GM18873 (cell line): ENCODE data around the gene PTPDC1.

ENCODE experiments used
- ATAC-seq: cut with Tn5 transposase; IDR thresholded peaks from one replicate; pipeline ENCODE4 v1.9.1; 2021; ENCODE audit warnings: mild to moderate bottlenecking, moderate library complexity, moderate number of reproducible peaks; ENCODE audit not compliant: unreplicated experiment, low FRiP score

Gene PTPDC1, protein sequence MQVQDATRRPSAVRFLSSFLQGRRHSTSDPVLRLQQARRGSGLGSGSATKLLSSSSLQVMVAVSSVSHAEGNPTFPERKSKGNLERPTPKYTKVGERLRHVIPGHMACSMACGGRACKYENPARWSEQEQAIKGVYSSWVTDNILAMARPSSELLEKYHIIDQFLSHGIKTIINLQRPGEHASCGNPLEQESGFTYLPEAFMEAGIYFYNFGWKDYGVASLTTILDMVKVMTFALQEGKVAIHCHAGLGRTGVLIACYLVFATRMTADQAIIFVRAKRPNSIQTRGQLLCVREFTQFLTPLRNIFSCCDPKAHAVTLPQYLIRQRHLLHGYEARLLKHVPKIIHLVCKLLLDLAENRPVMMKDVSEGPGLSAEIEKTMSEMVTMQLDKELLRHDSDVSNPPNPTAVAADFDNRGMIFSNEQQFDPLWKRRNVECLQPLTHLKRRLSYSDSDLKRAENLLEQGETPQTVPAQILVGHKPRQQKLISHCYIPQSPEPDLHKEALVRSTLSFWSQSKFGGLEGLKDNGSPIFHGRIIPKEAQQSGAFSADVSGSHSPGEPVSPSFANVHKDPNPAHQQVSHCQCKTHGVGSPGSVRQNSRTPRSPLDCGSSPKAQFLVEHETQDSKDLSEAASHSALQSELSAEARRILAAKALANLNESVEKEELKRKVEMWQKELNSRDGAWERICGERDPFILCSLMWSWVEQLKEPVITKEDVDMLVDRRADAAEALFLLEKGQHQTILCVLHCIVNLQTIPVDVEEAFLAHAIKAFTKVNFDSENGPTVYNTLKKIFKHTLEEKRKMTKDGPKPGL

DNA sequence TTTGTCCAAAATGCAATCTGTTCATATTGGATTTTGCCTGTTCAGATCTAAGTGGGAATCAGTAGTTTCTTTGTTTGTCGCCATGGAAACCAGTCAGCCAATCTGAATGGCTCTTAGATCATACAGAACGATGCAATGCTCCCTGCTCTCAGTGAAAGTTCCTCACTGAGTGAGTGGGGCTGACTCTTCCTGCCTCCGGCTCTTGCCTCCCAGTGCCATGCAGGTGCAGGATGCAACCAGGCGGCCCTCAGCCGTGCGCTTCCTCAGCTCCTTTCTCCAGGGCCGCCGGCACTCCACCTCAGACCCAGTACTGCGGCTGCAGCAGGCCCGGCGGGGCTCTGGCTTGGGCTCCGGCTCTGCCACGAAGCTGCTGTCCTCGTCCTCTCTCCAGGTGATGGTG lies at the start of gene PTPDC1:
Gene PTPDC1, plus strand, starts transcription at position 151 of the 400 bp plus-strand sequence. Its CDS starts 67 bp downstream, at position 218.
- ATAC-seq, result no peak

DNA sequence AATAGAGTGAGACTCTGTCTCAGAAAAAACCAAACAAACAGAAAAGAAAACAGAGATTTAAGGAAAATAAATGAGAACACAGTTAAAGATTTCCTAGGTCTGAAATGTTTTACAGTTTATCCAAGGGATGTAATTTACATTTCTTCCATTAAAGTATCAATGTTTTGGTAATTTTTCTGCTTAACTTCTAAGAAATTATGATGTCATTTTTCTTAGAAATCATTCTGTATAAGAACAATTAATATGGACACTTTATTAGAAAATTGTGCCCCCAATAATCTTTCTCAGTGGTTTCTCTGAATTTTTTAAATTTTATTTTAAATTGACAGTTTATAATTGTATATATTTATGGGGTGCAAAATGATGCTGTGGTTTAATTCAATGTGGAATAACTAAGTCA lies 49.8 kb upstream of the PTPDC1 start:
- ATAC-seq, result no peak

DNA sequence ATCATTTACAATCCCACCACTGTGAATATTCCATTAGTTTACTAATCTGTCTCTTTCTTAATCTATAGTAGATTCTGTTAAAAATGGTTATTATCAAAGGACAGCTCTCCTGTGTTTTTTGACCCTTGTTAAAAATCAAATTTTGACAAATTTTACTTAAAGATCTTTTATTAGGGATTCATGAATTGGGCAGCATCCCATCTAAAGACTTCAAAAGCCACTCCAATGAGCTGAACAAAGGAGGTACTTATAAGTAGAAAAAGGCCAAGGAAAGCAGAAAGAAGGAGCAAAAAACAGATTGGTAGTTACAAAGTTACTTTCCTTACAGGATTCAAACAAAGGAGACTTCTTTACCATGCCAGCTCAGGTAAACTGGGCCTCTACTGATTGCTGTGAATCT lies 44.5 kb upstream of the PTPDC1 start:
- no peak for ATAC-seq

DNA sequence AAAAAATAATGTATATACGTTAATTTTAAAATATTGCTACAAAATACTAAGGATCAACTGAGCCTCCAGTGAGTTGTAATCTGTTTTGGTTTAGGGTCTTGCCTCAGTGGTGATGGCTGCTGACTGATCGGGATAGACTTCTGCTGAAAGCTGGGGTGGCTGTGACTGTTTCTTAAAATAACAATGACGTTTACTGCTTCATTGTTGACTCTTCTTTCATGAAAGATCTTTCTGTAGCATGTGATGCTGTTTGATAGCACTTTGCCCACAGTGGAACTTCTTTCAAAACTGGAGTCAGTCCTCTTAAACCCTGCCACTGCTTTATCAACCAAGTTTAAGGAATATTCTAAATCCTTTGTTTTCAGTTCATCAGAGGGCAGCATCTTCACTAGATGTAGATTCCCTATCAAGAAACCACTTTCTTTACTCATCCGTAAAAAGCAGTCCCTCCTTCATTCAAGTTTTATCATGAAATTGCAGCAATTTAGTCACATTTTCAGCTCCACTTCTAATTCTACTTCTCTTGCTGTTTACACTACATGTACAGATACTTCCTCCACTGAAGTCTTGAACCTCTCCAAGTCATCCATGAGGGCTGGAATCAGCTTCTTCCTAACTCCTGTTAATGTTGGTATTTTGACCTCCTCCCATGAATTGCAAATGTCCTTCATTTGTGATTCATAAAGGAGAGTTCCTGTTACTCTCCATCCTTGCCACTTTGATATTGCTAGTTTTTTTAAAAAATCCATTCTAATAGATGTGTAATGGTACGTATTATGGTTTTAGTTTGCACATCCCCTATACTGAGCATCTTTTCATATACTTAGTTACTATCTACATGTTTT lies 41.5 kb upstream of the PTPDC1 start:
- ATAC-seq, result no peak

DNA sequence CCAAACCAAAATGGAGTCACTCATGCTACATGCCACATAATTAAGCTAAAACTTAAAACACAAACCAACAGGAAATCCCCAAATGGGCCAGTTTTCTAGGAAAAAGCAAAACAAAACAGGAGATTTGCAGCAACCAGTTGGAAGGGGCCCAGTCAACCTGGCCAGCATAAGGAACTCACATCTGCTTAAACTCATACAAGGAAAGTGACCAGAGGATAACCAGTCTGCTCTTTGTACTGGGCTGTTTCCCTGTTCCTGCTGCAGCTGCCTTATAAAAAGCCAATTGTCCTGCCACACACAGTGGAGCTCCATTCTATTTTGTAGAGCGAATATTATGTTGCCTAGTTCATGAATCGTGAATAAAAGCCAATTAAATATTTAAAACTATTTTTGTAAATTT lies 29.5 kb upstream of the PTPDC1 start:
- no peak for ATAC-seq

DNA sequence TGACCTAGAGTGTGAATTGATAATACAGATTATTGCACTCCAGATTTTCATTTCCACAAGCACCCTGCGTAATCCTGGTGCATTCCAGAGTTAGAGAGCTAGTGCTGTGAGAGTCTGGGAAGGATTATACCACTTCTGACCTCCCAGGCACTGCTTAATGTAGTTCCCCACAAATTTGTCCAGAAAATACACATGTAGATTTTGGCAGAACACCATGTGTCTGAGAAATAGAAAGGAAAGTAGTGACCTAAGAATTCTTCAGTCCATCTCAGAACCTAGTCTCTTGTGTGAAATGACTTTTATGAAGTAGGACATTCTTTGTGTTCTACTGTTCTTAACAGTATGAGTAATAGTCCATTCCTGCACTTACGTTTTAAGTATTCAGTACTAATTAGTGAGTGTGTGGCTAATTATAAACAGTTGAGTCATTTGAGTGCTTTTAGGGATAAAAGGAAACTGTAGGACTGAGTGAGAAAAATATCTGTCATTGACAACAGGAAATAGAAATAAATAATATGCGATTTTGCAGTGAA lies 27.8 kb upstream of the PTPDC1 start:
- ATAC-seq, result no peak

DNA sequence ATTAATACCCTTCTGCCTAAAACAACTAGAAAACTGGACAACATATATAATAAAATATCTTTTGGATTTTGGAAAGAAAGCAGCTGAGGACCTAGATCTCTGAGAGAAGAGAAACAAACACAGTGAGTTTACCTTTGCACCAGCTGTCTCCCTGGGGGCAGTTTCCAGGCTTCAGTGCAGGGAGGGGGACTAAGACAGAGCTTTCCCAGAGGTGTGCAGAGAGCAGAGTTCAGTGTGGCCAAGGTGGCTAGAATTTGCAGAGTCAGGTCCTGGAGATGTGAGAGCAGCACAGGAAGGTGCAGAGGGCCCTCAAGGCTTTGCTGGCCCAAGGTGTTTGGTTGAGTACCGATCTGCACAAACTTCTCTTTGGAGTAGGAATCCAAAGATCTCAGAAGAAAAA lies 26.3 kb upstream of the PTPDC1 start:
- ATAC-seq, result no peak

DNA sequence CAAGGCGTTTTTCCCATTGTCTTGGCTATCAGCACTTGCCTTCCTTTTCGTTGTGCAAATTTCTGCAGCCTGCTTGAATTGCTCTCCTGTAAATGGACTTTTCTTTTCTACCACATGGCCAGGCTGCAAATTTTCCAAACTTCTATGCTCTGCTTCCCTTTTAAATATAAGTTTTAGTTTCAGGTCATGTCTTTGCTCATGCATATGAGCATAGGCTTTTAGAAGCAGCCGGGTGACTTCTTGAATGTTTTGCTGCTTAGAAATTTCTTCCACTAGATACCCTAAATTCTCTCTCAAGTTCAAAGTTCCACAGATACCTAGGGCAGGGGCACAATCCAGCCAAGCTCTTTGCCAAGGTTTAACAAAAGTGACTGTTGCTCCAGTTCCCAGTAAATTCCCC lies 22.4 kb upstream of the PTPDC1 start:
- ATAC-seq, result no peak

DNA sequence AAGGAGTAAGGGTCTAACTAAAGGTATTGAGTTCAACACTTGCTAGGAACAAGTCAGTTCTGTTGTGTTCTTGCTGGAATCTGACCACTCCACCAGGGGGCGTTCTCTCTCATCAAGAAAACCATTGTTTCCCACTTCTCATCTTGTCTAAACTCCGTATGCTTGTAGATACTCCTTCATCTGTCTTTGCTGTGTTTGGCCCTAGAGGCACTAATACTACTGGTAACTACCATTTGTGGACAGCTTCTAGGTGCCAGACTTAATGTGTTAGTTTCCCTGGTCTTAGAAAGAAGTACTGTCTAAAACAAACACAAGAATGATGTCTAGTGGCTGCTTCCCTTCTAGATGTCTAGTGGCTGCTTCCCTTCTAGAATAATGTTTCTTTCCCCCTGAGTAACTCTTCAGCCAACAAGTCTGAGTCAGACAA lies 18.7 kb upstream of the PTPDC1 start:
- ATAC-seq, result no peak

DNA sequence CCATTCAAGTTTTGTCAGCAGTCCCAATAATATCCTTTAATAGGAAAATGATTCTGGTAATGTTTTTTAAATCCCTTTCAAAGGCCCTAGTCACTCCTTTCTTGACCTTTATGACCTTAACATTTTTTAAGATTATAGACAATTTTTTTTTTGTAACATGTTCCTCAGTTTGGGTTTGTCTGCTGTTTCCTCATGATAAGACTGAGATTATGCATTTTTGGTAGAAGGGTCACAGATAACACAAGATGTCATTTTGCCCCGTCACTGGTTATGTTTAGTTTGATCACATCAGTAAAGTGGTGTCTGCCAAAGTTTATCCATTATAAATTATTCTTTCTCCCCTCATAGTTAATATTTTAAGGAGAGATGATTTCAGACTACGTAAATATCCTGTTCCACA lies 16.0 kb upstream of the PTPDC1 start:
- ATAC-seq, result no peak

DNA sequence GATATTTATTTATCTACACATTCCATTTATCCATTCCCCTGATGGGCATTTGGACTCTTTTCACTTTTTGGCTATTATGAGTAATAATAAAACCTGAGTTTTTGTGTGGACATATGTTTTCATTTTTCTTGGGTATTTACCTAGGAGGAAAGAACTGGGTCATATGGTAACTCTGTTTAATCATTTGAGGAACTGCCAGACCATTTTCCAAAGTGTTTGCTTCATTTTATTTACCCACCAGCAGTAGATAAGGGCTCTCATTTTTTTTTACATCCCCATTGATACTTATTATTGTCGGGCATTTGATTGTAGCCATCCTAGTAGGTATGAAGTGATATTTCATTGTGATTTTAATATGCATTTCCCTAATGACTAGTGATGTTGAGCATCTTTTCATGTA lies 7.7 kb upstream of the PTPDC1 start:
- ATAC-seq, result no peak

DNA sequence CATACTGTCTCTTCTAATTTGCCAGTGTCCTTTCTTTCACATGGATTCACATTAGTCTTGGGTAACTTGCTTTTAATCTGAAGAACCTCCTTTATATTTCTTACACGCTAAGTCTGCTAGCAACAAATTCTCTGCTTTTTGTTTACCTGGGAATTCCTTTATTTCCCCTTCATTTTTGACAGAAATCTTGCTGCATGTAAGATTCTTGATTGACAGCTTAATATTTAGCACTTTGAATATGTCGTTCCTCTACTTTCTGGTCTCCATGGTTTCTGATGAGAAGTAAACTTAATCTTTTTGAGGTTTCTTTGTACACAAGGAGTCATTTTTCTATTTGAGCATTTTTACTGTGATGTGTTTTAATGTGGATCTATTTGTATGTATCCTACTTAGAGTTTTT lies 6.2 kb upstream of the PTPDC1 start:
- no peak for ATAC-seq

DNA sequence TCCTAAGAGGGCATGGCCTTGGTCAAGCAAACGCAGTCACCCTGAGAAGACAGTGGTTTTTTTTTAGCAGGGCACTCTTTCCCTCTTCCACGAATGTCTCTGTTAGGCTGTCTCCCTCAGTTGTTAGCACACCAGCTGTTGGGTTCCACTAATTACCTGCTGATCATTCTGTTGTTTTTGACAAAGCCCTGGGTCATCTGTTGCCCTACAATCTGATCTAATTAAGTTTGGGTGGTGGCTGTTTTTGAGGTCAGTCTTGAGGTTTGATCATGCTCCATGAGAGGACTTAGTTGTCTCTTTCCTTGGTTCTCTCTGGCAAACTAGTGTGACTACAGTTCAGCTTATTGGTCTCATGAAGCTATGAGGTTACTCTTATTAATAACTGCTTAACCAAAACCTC lies 5.0 kb upstream of the PTPDC1 start:
- no peak for ATAC-seq

DNA sequence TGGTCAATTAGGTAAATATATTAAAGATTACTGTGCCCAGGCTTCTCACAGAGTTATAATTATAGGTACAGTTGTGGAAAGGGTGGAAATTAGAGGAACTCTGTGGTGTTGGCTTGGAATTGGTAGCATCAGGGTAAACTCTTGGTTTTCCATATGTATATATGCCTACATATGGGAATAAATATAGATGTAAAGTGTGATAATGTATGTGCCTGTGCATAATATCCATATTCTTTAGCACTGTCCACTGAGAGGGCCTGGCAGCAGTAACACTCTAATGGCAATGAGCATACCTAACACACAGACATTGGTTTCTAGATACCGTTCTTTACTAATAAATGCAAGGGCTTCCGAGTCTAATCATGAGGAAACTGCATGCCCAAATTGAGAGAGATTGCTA lies 4.0 kb upstream of the PTPDC1 start:
- no peak for ATAC-seq

DNA sequence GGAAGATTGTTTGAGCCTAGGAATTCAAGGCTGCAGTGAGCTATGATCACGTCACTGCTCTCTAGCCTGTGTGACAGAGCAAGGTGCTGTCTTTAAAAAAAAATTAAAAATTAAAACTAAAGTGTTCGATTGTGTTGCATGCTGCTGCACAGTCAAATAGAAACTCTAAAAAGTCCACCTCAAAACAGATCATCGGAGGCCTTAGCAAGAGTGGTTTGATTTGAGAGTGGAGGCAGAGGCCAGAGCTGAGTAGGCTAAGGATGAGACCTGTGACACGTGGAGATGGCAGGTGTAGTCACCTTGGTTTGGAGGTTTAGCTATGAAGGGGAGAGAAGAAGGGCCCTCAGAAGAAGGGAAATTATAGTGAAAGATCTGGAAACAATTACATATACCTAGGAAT lies 2.8 kb upstream of the PTPDC1 start:
- no peak for ATAC-seq

DNA sequence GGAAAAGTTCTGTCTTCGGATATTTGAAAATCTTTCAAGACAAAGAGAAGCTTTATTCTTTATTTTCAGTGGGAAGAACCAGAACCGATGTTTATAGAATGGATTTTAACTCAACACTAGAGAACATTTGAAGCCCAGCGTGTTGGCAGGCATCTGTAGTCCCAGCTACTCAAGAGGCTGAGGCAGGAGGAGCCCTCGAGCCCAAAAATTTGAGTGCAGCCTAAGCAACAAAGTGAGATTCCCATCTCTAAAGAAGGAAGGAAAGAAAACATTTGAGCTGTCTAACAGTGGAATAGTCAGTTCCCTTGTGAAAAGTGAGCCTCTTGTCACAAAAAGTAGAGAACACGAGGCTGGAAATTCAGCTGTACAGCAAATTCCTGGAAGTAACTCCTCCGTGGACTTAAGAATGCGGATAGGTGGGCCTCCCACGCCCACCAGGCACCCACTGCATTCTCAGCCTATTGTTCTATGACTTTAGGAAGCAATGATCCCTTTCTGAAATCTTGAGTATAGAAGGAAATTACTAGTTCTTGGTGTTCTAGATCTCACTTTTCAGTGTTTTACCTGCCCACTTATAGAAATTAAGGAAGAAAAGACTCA lies 2.3 kb upstream of the PTPDC1 start:
- no peak for ATAC-seq

DNA sequence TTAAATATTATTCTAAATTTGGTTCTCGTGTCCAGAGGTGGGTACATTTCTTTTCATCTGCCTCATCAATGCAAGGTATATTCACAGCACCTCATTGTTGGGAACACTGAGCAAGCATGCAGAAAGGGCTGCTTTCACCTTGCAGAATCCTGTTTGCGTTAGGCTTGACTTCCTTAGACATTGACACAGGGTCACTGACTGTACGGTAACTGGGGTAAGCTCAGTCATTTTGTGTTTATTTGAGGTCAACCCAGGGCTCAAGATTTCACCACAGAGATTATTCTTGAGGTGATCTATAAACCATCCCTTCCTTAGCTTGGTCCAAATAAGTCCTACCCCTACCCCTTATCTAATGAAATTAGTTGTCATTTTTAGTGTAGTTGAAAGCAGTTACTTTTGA lies 1.7 kb upstream of the PTPDC1 start:
- no peak for ATAC-seq

DNA sequence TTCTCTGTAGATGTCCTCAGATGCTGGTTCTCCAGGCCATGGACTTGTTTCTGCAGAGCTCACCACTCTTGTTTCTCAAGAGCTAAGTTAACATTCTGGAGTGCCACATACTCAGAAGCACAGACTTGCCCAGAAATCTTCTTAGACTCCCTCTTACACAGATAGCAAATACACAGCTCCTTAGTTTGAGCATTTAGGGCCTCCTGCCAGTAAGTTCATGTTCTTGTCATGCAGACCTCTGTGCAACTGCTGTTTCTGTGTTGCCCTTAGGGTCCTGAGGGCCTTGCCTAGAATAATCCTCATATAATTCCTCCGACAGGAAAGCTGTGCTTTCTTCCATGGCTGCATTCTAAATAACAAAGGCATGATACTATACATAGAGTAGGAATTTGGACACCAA lies 1.3 kb upstream of the PTPDC1 start:
- ATAC-seq, result no peak

DNA sequence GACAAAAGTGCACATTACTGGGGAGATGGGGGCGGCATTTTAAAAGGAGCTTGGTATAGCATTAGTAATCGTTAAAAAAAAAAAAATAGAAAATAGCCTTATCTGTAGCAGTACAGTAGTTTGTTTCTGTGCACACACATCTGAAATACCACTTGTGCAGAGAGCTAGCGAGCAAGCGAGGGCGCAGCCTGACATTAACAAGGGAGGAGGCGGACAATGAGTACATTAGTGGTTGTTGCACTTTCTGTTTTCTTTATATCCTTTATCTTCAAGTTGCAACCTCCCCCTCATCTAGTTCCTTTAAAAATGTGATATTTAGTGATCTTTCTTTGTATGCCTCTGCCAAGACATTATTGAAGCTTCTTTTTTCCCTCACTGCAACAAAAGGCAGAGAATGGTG lies 880 bp upstream of the PTPDC1 start:
- no peak for ATAC-seq

DNA sequence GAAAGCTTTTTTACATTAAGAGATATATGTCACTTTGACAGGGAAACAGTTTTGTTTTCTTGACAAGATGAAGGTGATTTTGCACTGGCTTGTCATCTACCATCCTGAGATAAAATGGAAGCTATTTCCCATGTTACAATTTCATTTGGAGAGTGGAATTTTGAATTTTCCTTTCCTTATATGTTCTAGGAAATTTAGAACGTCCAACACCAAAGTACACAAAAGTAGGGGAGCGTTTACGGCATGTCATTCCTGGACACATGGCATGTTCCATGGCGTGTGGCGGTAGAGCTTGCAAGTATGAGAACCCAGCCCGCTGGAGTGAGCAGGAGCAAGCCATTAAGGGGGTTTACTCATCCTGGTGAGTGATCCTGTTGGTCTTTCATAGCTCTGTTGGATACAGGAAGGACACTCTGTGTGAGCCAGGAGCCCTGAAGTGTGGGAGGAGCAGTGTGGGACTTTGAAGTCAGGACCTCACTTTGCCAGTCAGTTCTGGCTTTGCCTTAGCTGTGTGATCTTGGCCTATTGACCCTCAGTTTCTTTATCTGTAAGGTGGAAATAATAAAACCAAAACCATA lies 887 bp downstream of the PTPDC1 start:
- no peak for ATAC-seq
